Esophagus (tissue), 2 donors: ENCODE results near the gene VSTM4. TPM values are rescaled to one million over a fixed set of nuclear protein-coding genes. Genes with fewer than 3 reads are reported as not detected.
A peak's percentile ranks its signal among the peaks of the same experiment; 100 is the strongest.

Experiments used
- H3K27ac ChIP-seq, 2 donors: one replicate each; pipeline ENCODE4 v1.5.1; 2013; ENCODE audit warnings: low read depth in 2 of 2, mild to moderate bottlenecking in 2 of 2, inconsistent platforms in 1 of 2, low read length in 1 of 2, moderate library complexity in 1 of 2
- H3K27me3 ChIP-seq, 2 donors: one replicate each; pipeline ENCODE4 v1.6.1; 2013; ENCODE audit warnings: low read length in 2 of 2, control low read depth in 1 of 2, mild to moderate bottlenecking in 1 of 2; ENCODE audit not compliant: insufficient read depth in 2 of 2, control insufficient read depth in 1 of 2
- H3K36me3 ChIP-seq, 2 donors: one replicate each; pipeline ENCODE4 v1.6.1; 2013; ENCODE audit warnings: low read length in 1 of 2; ENCODE audit not compliant: control insufficient read depth in 2 of 2, insufficient read depth in 2 of 2
- H3K4me1 ChIP-seq, 2 donors: one replicate each; pipeline ENCODE4 v1.6.1; 2013; ENCODE audit warnings: low read length in 1 of 2; ENCODE audit not compliant: control insufficient read depth in 2 of 2, insufficient read depth in 2 of 2
- H3K4me3 ChIP-seq, 2 donors: one replicate each; pipeline ENCODE4 v1.5.1; 2013; ENCODE audit warnings: low read length in 2 of 2, mild to moderate bottlenecking in 2 of 2, low read depth in 1 of 2, moderate library complexity in 1 of 2
- H3K9me3 ChIP-seq, 2 donors: one replicate each; pipeline ENCODE4 v1.6.1; 2013; ENCODE audit warnings: mild to moderate bottlenecking in 2 of 2, low read depth in 1 of 2, low read length in 1 of 2, moderate library complexity in 1 of 2; ENCODE audit not compliant: control insufficient read depth in 2 of 2, insufficient read depth in 1 of 2
- WGBS, 2 donors: extraction: QIAGEN DNeasy Blood & Tissue Kit; methylation state at CpG; one replicate each; pipeline ENCODE4 v1.1.7; 2013; 5-methylcytosine and 5-hydroxymethylcytosine counted together
- polyA plus RNA-seq, 2 donors: library from polyadenylated mRNA; stranded (reverse); fragments of 200-250 nt; gene quantifications; one replicate each; pipeline ENCODE4 v1.2.3, GENCODE V29; 2013
- donor health status: healthy with polysubstance abuse.
- donor health status: Bipolar disorder and iron deficiency.

Gene VSTM4
- polyA plus RNA-seq, 2 donors: 0.31 to 1.2 TPM

- no peaks in the 10 kb centered on the region for H3K36me3 ChIP-seq
- peaks cover 0 to 3% of the 10 kb centered on the region in 2 donors for H3K4me1 ChIP-seq
- no peaks in the 10 kb centered on the region for H3K27me3 ChIP-seq
- WGBS, 2 donors: 43 to 50% methylated on average over 3 of the region's 3 CpGs
- no peak overlapping the region for H3K4me3 ChIP-seq
- no peaks in the 10 kb centered on the region for H3K9me3 ChIP-seq
- no peak overlapping the region for H3K27ac ChIP-seq
Measured at GRCh38 chr10:49119746-49120145, 4.4 kb upstream of the VSTM4 start.

- no peaks in the 10 kb centered on the region for H3K36me3 ChIP-seq
- 58 to 67% methylated on average over 6 of the region's 6 CpGs for WGBS, 2 donors
Measured at GRCh38 chr10:49118430-49119074, 3.2 kb upstream of the VSTM4 start.

GRCh38 chr10:49117376-49118070 lies 2.2 kb upstream of the VSTM4 start:
- peaks cover 0 to 4% of the 10 kb centered on the region in 2 donors for H3K4me1 ChIP-seq
- no peaks in the 10 kb centered on the region for H3K27me3 ChIP-seq
- no peak overlapping the region for H3K27ac ChIP-seq
- 76 to 81% methylated on average over 4 of the region's 4 CpGs for WGBS, 2 donors
- H3K9me3 ChIP-seq: no peaks in the 10 kb centered on the region
- no peaks in the 10 kb centered on the region for H3K36me3 ChIP-seq
- no peak overlapping the region for H3K4me3 ChIP-seq

More at GRCh38 chr10:49118430-49119074, 3.2 kb upstream of the VSTM4 start:
- no peak overlapping the region for H3K4me3 ChIP-seq
- no peaks in the 10 kb centered on the region for H3K27me3 ChIP-seq
- peaks cover 0 to 4% of the 10 kb centered on the region in 2 donors for H3K4me1 ChIP-seq
- H3K27ac ChIP-seq: no peak overlapping the region
- H3K9me3 ChIP-seq: no peaks in the 10 kb centered on the region

GRCh38 chr10:49116509-49117375 lies 1.4 kb upstream of the VSTM4 start:
- 78 to 83% methylated on average over 5 of the region's 5 CpGs for WGBS, 2 donors
- H3K27ac ChIP-seq: no peak overlapping the region

GRCh38 chr10:49115796-49116508 lies 630 bp upstream of the VSTM4 start:
- 79 to 82% methylated on average over 14 of the region's 14 CpGs for whole genome bisulfite sequencing, 2 donors

More at GRCh38 chr10:49116509-49117375, 1.4 kb upstream of the VSTM4 start:
- no peaks in the 10 kb centered on the region for H3K27me3 ChIP-seq
- no peaks in the 10 kb centered on the region for H3K36me3 ChIP-seq
- H3K4me1 ChIP-seq: peaks cover 0 to 4% of the 10 kb centered on the region in 2 donors
- H3K4me3 ChIP-seq: no peak overlapping the region
- no peaks in the 10 kb centered on the region for H3K9me3 ChIP-seq

GRCh38 chr10:49114718-49115014 lies 656 bp downstream of the VSTM4 start:
- Histone ChIP-seq H3K4me3 (peak overlapping the region; percentile 55 to 64), H3K27ac (peak overlapping the region; percentile 66 to 83), H3K27me3 (no peaks in the 10 kb centered on the region), H3K36me3 (no peaks in the 10 kb centered on the region), H3K9me3 (no peaks in the 10 kb centered on the region), H3K4me1 (peaks cover 4% of the 10 kb centered on the region in 2 donors)
- WGBS, 2 donors: 30 to 39% methylated on average over 9 of the region's 9 CpGs

More at GRCh38 chr10:49115796-49116508, 630 bp upstream of the VSTM4 start:
- H3K27ac ChIP-seq: no peak overlapping the region
- peaks cover 0 to 4% of the 10 kb centered on the region in 2 donors for H3K4me1 ChIP-seq
- H3K9me3 ChIP-seq: no peaks in the 10 kb centered on the region
- H3K4me3 ChIP-seq: peak overlapping the region; percentile 16 to 64
- no peaks in the 10 kb centered on the region for H3K27me3 ChIP-seq
- no peaks in the 10 kb centered on the region for H3K36me3 ChIP-seq

- no peaks in the 10 kb centered on the region for H3K36me3 ChIP-seq
- H3K4me1 ChIP-seq: peaks cover 4 to 5% of the 10 kb centered on the region in 2 donors
- H3K27ac ChIP-seq: no peak overlapping the region
- H3K27me3 ChIP-seq: no peaks in the 10 kb centered on the region
- 62 to 65% methylated on average over 3 of the region's 3 CpGs for whole genome bisulfite sequencing, 2 donors
- H3K4me3 ChIP-seq: no peak overlapping the region
- H3K9me3 ChIP-seq: no peaks in the 10 kb centered on the region
Measured at GRCh38 chr10:49113741-49114141, 1.6 kb downstream of the VSTM4 start.

- Histone ChIP-seq H3K27ac (no peak overlapping the region), H3K4me1 (peaks cover 4 to 6% of the 10 kb centered on the region in 2 donors), H3K36me3 (no peaks in the 10 kb centered on the region), H3K27me3 (no peaks in the 10 kb centered on the region), H3K4me3 (no peak overlapping the region), H3K9me3 (no peaks in the 10 kb centered on the region)
- WGBS, 2 donors: 54 to 57% methylated on average over 3 of the region's 3 CpGs
Measured at GRCh38 chr10:49112851-49113250, 2.5 kb downstream of the VSTM4 start.

GRCh38 chr10:49112098-49112497 lies 3.2 kb downstream of the VSTM4 start:
- Histone ChIP-seq H3K4me3 (no peak overlapping the region), H3K27me3 (no peaks in the 10 kb centered on the region), H3K27ac (no peak overlapping the region), H3K9me3 (no peaks in the 10 kb centered on the region), H3K4me1 (peaks cover 9 to 10% of the 10 kb centered on the region in 2 donors), H3K36me3 (no peaks in the 10 kb centered on the region)
- WGBS, 2 donors: 66 to 75% methylated on average over 3 of the region's 3 CpGs
